ENCODE data around the gene DUSP16.

DNA sequence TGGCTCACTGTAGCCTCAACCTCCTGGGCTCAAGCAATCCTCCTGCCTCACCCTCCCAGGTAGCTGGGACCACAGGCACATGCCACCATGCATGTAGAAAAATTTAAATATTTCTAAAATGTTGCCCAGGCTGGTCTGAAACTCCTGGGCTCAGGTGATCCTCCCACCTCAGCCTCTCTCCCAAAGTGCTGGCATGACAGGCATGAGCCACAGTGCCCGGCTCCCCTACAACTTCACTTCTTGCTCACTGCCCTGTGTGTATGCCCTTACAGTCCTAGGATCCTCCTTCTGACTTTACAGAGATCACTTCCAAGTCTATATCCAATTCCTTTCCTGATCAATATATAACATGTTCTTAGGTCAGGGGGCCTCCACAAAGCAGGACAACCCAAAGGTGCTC lies 25.2 kb upstream of the DUSP16 start:
- TF ChIP-seq, protein P1, sequence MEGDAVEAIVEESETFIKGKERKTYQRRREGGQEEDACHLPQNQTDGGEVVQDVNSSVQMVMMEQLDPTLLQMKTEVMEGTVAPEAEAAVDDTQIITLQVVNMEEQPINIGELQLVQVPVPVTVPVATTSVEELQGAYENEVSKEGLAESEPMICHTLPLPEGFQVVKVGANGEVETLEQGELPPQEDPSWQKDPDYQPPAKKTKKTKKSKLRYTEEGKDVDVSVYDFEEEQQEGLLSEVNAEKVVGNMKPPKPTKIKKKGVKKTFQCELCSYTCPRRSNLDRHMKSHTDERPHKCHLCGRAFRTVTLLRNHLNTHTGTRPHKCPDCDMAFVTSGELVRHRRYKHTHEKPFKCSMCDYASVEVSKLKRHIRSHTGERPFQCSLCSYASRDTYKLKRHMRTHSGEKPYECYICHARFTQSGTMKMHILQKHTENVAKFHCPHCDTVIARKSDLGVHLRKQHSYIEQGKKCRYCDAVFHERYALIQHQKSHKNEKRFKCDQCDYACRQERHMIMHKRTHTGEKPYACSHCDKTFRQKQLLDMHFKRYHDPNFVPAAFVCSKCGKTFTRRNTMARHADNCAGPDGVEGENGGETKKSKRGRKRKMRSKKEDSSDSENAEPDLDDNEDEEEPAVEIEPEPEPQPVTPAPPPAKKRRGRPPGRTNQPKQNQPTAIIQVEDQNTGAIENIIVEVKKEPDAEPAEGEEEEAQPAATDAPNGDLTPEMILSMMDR (IDR thresholded peaks at IDR 0.05) = no peak
- TF ChIP-seq POLR2A (IDR thresholded peaks at IDR 0.05) = no peak
